Muscle layer of duodenum (tissue), 2 donors: ENCODE data around the gene SOX18.

Experiments
- H3K27ac ChIP-seq: one replicate; pipeline ENCODE4 v1.7.0; 2013; ENCODE audit warnings: mild to moderate bottlenecking, low read length
- H3K27me3 ChIP-seq: one replicate; pipeline ENCODE4 v1.7.0; 2013; ENCODE audit warnings: low read depth, mild to moderate bottlenecking, control low read depth, low read length
- H3K36me3 ChIP-seq, 2 donors: one replicate each; pipeline ENCODE4 v1.7.0; 2013; ENCODE audit warnings: low read length in 2 of 2, control low read depth in 1 of 2, mild to moderate bottlenecking in 1 of 2; ENCODE audit not compliant: insufficient read depth in 2 of 2, control insufficient read depth in 1 of 2
- H3K4me1 ChIP-seq, 2 donors: one replicate each; pipeline ENCODE4 v1.7.0; 2013; ENCODE audit warnings: low read length in 2 of 2, mild to moderate bottlenecking in 2 of 2, control low read depth in 1 of 2, moderate library complexity in 1 of 2; ENCODE audit not compliant: insufficient read depth in 2 of 2, control insufficient read depth in 1 of 2
- H3K4me3 ChIP-seq, 2 donors: one replicate each; pipeline ENCODE4 v1.7.0; 2013; ENCODE audit warnings: low read length in 2 of 2, low read depth in 1 of 2, mild to moderate bottlenecking in 1 of 2
- H3K9me3 ChIP-seq, 2 donors: one replicate each; pipeline ENCODE4 v1.7.0; 2013; ENCODE audit warnings: low read length in 2 of 2, control low read depth in 1 of 2, mild to moderate bottlenecking in 1 of 2; ENCODE audit not compliant: control insufficient read depth in 1 of 2
- donor health status: healthy.

Gene SOX18

GRCh38 chr20:64079273-64080012, 30.0 kb upstream of the SOX18 start, which contains the start of gene RGS19:
Gene RGS19 (minus strand): TSS chr20:64079518. CDS start chr20:64076886, 2,632 bp downstream.
- H3K4me1 ChIP-seq: peaks cover 8 to 33% of the 10 kb centered on the region in 2 donors
- H3K9me3 ChIP-seq: no peaks in the 10 kb centered on the region
- peaks cover 0 to 2% of the 10 kb centered on the region in 2 donors for H3K36me3 ChIP-seq
- H3K4me3 ChIP-seq: peak within 1 kb of the TSS; percentile 57 to 82
- peak within 1 kb of the TSS; percentile 39 for H3K27ac ChIP-seq
- peaks cover 5% of the 10 kb centered on the region for H3K27me3 ChIP-seq

GRCh38 chr20:64078934-64079272, 29.5 kb upstream of the SOX18 start:
- H3K27me3 ChIP-seq: no peaks in the 10 kb centered on the region
- no peaks in the 10 kb centered on the region for H3K9me3 ChIP-seq
- H3K4me1 ChIP-seq: peaks cover 8 to 27% of the 10 kb centered on the region in 2 donors
- peak overlapping the region; percentile 39 for H3K27ac ChIP-seq
- peaks cover 0 to 7% of the 10 kb centered on the region in 2 donors for H3K36me3 ChIP-seq
- H3K4me3 ChIP-seq: peak overlapping the region; percentile 57 to 82

DNA sequence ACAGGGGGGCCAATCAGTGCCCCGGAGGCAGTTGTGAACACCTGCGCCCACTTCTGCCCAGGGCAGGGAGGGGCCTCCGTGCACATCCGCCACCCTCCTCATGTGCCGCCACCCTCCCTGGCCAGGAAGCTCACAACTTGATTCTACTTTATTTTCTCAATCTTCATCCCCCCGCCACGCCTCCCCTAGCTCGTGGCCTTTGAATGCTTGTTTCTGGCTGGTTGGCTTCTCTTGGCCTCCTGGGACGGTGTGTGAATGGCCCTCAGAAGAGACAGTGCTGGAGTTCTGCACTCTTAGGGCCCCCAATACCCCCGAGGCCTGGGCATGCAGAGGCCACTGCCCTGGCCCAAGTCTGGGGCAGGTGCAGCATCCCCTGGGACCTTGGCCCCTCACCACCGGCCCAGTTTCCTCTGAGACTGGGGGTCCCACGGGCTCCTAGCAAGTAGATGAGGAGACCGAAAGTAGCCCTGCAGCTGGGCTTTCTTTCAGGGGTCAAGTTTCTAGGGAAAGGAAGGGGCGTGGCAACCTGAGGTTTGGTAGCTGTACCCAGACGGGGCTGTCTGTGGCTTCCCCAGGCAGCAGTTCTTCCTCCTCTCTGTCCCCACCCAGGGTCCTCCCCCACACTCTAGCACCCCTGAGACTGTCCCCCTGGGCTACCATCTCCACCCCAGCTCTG, 28.6 kb upstream of the SOX18 start:
- Histone ChIP-seq H3K4me3 (peak overlapping the region; percentile 57 to 82), H3K9me3 (no peaks in the 10 kb centered on the region), H3K36me3 (peaks cover 0 to 14% of the 10 kb centered on the region in 2 donors), H3K4me1 (peaks cover 8 to 20% of the 10 kb centered on the region in 2 donors), H3K27ac (no peak overlapping the region), H3K27me3 (no peaks in the 10 kb centered on the region)

DNA sequence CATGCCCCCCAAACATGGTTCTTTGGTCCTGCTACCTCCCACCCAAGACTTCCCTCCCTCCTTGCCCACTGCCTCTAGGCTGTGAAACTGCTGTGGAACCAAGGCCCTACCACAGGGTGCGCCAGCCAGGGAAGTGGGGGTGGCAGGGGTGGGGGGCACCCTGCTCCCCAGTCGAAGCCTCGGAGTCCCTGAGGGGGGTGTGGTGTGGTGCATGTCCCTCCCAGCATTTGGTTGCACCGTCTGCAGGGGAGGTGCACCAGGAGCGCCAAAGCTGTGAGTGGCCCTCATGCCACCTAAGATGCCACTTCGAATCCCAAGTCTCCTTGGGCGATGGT, 28.1 kb upstream of the SOX18 start:
- Histone ChIP-seq H3K27ac (no peak overlapping the region), H3K4me1 (peaks cover 8 to 16% of the 10 kb centered on the region in 2 donors), H3K4me3 (peak overlapping the region; percentile 26 to 82)

GRCh38 chr20:64077094-64077493, 27.7 kb upstream of the SOX18 start:
- Histone ChIP-seq H3K27me3 (no peaks in the 10 kb centered on the region), H3K4me3 (peak overlapping the region; percentile 26 to 82), H3K36me3 (peaks cover 0 to 22% of the 10 kb centered on the region in 2 donors), H3K9me3 (no peaks in the 10 kb centered on the region), H3K27ac (no peak overlapping the region), H3K4me1 (peaks cover 8 to 13% of the 10 kb centered on the region in 2 donors)

More for the DNA sequence above, 28.1 kb upstream of the SOX18 start:
- no peaks in the 10 kb centered on the region for H3K9me3 ChIP-seq
- H3K27me3 ChIP-seq: no peaks in the 10 kb centered on the region
- peaks cover 0 to 18% of the 10 kb centered on the region in 2 donors for H3K36me3 ChIP-seq

DNA sequence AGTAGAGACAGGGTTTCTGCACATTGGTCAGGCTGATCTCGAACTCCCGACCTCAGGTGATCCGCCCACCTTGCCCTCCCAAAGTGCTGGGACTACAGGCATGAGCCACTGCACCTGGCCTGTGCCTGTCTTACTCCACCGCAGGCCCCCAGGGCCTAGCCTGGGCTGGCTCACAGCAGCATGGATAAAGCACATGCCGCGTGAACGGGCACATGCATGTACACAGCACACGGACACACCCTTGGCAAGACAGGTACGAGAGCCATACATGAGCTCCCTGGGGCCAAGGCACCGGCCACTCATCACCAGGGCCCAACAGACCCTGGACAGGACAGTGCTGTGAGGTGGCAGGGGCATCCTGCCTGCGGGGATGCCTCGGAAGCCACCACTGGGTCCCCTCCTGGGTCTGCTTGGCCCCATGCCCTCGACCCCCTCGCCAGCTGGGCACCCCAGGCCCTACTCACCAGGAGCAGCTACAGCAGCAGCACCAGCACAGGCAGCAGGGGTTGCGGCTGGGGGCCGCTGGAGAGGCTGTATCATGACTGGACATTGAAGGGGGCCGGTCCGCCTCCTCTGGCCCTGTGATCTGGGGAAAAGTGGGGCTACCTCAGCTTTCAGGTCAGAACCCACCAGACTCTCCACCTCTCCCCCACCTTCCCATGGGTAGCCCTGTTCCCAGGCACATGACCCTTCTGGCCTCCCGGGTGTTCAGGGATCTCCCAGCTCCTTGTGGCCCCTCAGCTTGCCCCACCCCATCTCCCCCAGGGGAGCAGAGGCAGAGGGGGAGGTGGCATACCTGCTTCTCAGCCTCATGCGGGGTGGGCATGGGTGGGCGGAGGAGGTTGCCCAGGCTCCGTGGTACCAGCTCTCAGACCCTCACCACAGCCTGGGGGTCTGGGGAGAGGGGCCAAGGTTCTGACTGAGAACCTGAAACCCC, 26.9 kb upstream of the SOX18 start:
- Histone ChIP-seq H3K27me3 (no peaks in the 10 kb centered on the region), H3K27ac (no peak overlapping the region), H3K4me3 (peak overlapping the region in 1 of 2 donors; percentile 82), H3K36me3 (peaks cover 0 to 29% of the 10 kb centered on the region in 2 donors), H3K9me3 (no peaks in the 10 kb centered on the region), H3K4me1 (peaks cover 8 to 10% of the 10 kb centered on the region in 2 donors)

- H3K9me3 ChIP-seq: no peaks in the 10 kb centered on the region
Measured at GRCh38 chr20:64075556-64075955, 26.1 kb upstream of the SOX18 start.

DNA sequence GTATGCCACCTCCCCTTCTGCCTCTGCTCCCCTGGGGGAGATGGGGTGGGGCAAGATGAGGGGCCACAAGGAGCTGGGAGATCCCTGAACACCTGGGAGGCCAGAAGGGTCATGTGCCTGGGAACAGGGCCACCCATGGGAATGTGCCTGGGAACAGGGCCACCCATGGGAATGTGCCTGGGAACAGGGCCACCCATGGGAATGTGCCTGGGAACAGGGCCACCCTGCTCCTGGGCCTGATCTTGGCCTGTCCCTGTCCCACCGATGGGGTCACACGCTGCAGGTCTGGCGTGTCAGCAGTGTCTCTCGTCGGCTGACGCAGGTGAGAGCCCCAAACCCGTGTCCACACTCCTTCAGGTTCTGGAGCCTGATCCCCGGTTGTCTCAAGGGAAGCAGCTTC, 25.5 kb upstream of the SOX18 start:
- Histone ChIP-seq H3K27ac (no peak overlapping the region), H3K36me3 (peaks cover 0 to 29% of the 10 kb centered on the region in 2 donors)

More at GRCh38 chr20:64075556-64075955, 26.1 kb upstream of the SOX18 start:
- Histone ChIP-seq H3K4me3 (no peak overlapping the region), H3K4me1 (peaks cover 8 to 10% of the 10 kb centered on the region in 2 donors), H3K36me3 (peaks cover 0 to 29% of the 10 kb centered on the region in 2 donors), H3K27me3 (no peaks in the 10 kb centered on the region), H3K27ac (no peak overlapping the region)

DNA sequence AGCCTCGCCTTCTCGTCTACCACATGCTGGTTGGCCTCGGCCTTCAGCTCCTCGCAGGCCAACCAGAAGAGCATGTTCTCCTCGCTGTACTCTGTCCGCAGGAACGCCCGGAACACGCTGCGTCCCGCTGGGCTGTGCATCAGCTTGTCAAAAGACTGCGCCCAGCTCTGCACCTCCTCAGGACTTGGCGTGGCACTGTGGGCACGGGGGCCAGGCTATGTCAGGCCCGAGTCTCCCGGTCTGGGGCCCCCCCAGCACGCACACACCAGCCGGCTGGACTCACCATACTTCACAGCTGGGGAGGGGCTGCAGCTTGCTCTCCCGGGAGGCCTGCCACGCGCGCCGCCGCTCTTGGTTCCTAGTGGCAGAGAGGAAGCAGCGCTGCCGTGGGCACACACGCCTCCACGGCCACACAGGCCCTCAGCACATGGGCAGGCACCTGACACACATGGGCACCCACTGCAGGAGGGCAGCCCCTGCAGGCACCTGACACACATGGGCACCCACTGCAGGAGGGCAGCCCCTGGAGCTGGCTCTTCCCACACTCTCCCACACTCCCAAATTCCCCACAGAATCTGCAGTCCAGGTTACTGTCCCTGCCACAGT, 24.8 kb upstream of the SOX18 start:
- Histone ChIP-seq H3K27me3 (no peaks in the 10 kb centered on the region), H3K36me3 (peaks cover 0 to 29% of the 10 kb centered on the region in 2 donors)

More for the DNA sequence above, 25.5 kb upstream of the SOX18 start:
- H3K9me3 ChIP-seq: no peaks in the 10 kb centered on the region
- no peak overlapping the region for H3K4me3 ChIP-seq
- H3K27me3 ChIP-seq: no peaks in the 10 kb centered on the region
- H3K4me1 ChIP-seq: peaks cover 8 to 10% of the 10 kb centered on the region in 2 donors

DNA sequence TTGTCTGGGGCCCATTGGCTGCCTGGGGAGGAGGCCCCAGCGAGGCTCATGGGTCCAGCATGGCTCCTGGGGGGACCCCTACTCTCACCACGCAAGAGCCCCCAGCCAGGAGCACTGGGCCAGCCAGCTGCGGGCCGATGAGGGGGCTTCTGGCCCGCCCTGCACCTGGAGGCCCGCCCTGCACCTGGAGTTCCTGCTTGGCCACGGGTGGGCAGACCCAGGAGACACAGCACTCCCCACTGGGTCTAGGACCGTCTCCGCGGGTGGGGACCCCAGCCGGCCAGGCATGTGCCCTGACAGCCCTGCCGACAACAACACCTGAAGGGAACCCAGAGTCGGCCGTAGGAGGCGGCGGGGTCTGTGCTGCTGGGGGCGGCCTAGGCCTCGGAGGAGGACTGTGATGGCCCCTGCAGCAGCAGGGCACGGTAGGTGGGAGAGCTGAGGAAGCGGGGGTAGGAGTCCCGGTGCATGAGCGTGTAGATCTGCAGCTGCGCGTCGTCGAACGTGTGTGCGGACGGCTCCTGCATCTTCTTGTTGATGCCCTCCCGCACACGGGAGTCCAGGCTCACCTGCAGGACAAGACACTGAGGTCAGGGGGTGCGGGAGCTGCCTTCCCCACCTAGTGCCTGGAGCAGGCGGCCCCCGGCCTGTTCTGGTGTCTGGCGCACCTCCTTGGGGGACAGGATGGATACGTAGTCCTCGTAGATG, 24.2 kb upstream of the SOX18 start:
- Histone ChIP-seq H3K27ac (no peak overlapping the region), H3K36me3 (peaks cover 0 to 29% of the 10 kb centered on the region in 2 donors)

More for the DNA sequence above, 24.8 kb upstream of the SOX18 start:
- H3K27ac ChIP-seq: no peak overlapping the region
- peaks cover 8 to 9% of the 10 kb centered on the region in 2 donors for H3K4me1 ChIP-seq
- H3K9me3 ChIP-seq: no peaks in the 10 kb centered on the region
- no peak overlapping the region for H3K4me3 ChIP-seq

More for the DNA sequence above, 24.2 kb upstream of the SOX18 start:
- H3K4me1 ChIP-seq: peaks cover 2% of the 10 kb centered on the region in 2 donors
- no peaks in the 10 kb centered on the region for H3K9me3 ChIP-seq
- no peaks in the 10 kb centered on the region for H3K27me3 ChIP-seq
- no peak overlapping the region for H3K4me3 ChIP-seq
